Neuron (in vitro differentiated cells): ENCODE results near the gene CCDC78.
"Not testable (repeated sequence)": the region's sequence is repeated elsewhere in the genome, so short reads cannot be mapped to it uniquely, and the experiment has no call there.

Source experiments
- H2AFZ ChIP-seq: one replicate; pipeline ENCODE4 v1.6.1; 2013; ENCODE audit warnings: low read depth, mild to moderate bottlenecking, inconsistent platforms, low read length, moderate library complexity
- H3K27me3 ChIP-seq: one replicate; pipeline ENCODE4 v1.6.1; 2013; ENCODE audit warnings: low read length; ENCODE audit not compliant: insufficient read depth
- H3K36me3 ChIP-seq: one replicate; pipeline ENCODE4 v1.6.1; 2013; ENCODE audit warnings: low read length; ENCODE audit not compliant: insufficient read depth
- H3K4me1 ChIP-seq: one replicate; pipeline ENCODE4 v1.6.1; 2013; ENCODE audit warnings: low read length; ENCODE audit not compliant: insufficient read depth
- H3K4me3 ChIP-seq: 2 replicates; pipeline ENCODE4 v1.5.1; 2013; ENCODE audit warnings: mild to moderate bottlenecking, low read length, moderate library complexity
- H3K9me3 ChIP-seq: one replicate; pipeline ENCODE4 v1.6.1; 2013; ENCODE audit warnings: low read length

Gene CCDC78

GRCh38 chr16:714079-714478 is 12.2 kb downstream of the CCDC78 start:
- Histone ChIP-seq H3K4me3 (no peak overlapping the region), H3K4me1 (peaks cover 61% of the 10 kb centered on the region), H3K36me3 (peaks cover 13% of the 10 kb centered on the region), H2AFZ (no peak overlapping the region), H3K9me3 (no peaks in the 10 kb centered on the region), H3K27me3 (no peaks in the 10 kb centered on the region)

- not testable (repeated sequence) for H3K4me3 ChIP-seq, H3K36me3 ChIP-seq, H2AFZ ChIP-seq, H3K27me3 ChIP-seq, H3K9me3 ChIP-seq
- H3K4me1 ChIP-seq: peaks cover 59% of the 10 kb centered on the region
Measured at GRCh38 chr16:712740-713250, 13.4 kb downstream of the CCDC78 start.

- Histone ChIP-seq H3K9me3 (no peaks in the 10 kb centered on the region), H3K27me3 (no peaks in the 10 kb centered on the region), H2AFZ (no peak overlapping the region), H3K4me1 (peaks cover 54% of the 10 kb centered on the region), H3K36me3 (peaks cover under 1% of the 10 kb centered on the region), H3K4me3 (no peak overlapping the region)
Measured at GRCh38 chr16:711548-712320, 14.5 kb downstream of the CCDC78 start.

- H3K9me3 ChIP-seq: no peaks in the 10 kb centered on the region
- no peaks in the 10 kb centered on the region for H3K27me3 ChIP-seq
- no peak overlapping the region for H2AFZ ChIP-seq
- peaks cover 55% of the 10 kb centered on the region for H3K4me1 ChIP-seq
- no peaks in the 10 kb centered on the region for H3K36me3 ChIP-seq
- H3K4me3 ChIP-seq: peak overlapping the region; percentile 29
Measured at GRCh38 chr16:711084-711483, 15.2 kb downstream of the CCDC78 start.

- Histone ChIP-seq H3K36me3 (no peaks in the 10 kb centered on the region), H2AFZ (no peak overlapping the region), H3K9me3 (no peaks in the 10 kb centered on the region), H3K27me3 (no peaks in the 10 kb centered on the region), H3K4me3 (peak overlapping the region; percentile 29), H3K4me1 (peaks cover 55% of the 10 kb centered on the region)
Measured at GRCh38 chr16:710500-711075, 15.7 kb downstream of the CCDC78 start.

- Histone ChIP-seq H3K36me3 (no peaks in the 10 kb centered on the region), H2AFZ (no peak overlapping the region), H3K9me3 (no peaks in the 10 kb centered on the region), H3K4me3 (peak overlapping the region; percentile 29), H3K27me3 (no peaks in the 10 kb centered on the region), H3K4me1 (peaks cover 56% of the 10 kb centered on the region)
Measured at GRCh38 chr16:709566-710499, 16.4 kb downstream of the CCDC78 start.

GRCh38 chr16:708959-709358 is 17.3 kb downstream of the CCDC78 start:
- Histone ChIP-seq H3K36me3 (no peaks in the 10 kb centered on the region), H3K9me3 (no peaks in the 10 kb centered on the region), H3K4me1 (peaks cover 57% of the 10 kb centered on the region), H3K4me3 (no peak overlapping the region), H2AFZ (no peak overlapping the region), H3K27me3 (no peaks in the 10 kb centered on the region)

GRCh38 chr16:708019-708418 is 18.2 kb downstream of the CCDC78 start:
- Histone ChIP-seq H3K9me3 (no peaks in the 10 kb centered on the region), H3K4me3 (no peak overlapping the region), H2AFZ (no peak overlapping the region), H3K27me3 (no peaks in the 10 kb centered on the region), H3K4me1 (peaks cover 62% of the 10 kb centered on the region), H3K36me3 (no peaks in the 10 kb centered on the region)

- Histone ChIP-seq H3K4me3 (no peak overlapping the region), H3K27me3 (no peaks in the 10 kb centered on the region), H3K4me1 (peaks cover 62% of the 10 kb centered on the region), H2AFZ (no peak overlapping the region), H3K9me3 (no peaks in the 10 kb centered on the region), H3K36me3 (no peaks in the 10 kb centered on the region)
Measured at GRCh38 chr16:707062-707538, 19.1 kb downstream of the CCDC78 start.

GRCh38 chr16:706189-707061 is 19.8 kb downstream of the CCDC78 start:
- H3K9me3 ChIP-seq: no peaks in the 10 kb centered on the region
- no peak overlapping the region for H2AFZ ChIP-seq
- peaks cover 59% of the 10 kb centered on the region for H3K4me1 ChIP-seq
- H3K4me3 ChIP-seq: peak overlapping the region; percentile 33
- no peaks in the 10 kb centered on the region for H3K36me3 ChIP-seq
- H3K27me3 ChIP-seq: no peaks in the 10 kb centered on the region

GRCh38 chr16:705431-706188 is 20.6 kb downstream of the CCDC78 start, which contains the start of gene FBXL16:
Gene FBXL16, minus strand, starts transcription at chr16:705801. Its CDS starts 8,396 bp downstream, at chr16:697405.
- H3K36me3 ChIP-seq: no peaks in the 10 kb centered on the region
- peak within 1 kb of the TSS; percentile 59 for H3K4me3 ChIP-seq
- H3K27me3 ChIP-seq: no peaks in the 10 kb centered on the region
- H3K4me1 ChIP-seq: peaks cover 58% of the 10 kb centered on the region
- H3K9me3 ChIP-seq: no peaks in the 10 kb centered on the region
- no peak within 1 kb of the TSS for H2AFZ ChIP-seq
